H9 (cell line): Measurements from ENCODE around the gene CSRNP3. TPM values are rescaled to one million over a fixed set of nuclear protein-coding genes. Genes with fewer than 3 reads are reported as not detected.

ENCODE experiments used
- DNase-seq: peaks from one replicate; pipeline ENCODE4 v3.0.0-alpha.2; 2017
- H2AFZ ChIP-seq: one replicate; pipeline ENCODE4 v1.6.1; 2013; ENCODE audit warnings: mild to moderate bottlenecking, low read length, control low read depth, moderate library complexity
- H2AK5ac ChIP-seq: 2 replicates; pipeline ENCODE4 v1.6.1; 2013; ENCODE audit warnings: low read length, control low read depth, mixed read lengths; ENCODE audit not compliant: insufficient read length
- H2BK120ac ChIP-seq: one replicate; pipeline ENCODE4 v1.6.1; 2013; ENCODE audit warnings: low read depth, mild to moderate bottlenecking, low read length, control low read depth, inconsistent platforms; ENCODE audit not compliant: poor library complexity, severe bottlenecking
- H2BK12ac ChIP-seq: 2 replicates; pipeline ENCODE4 v1.6.1; 2013; ENCODE audit warnings: low read length, control low read depth, mixed read lengths, low read depth; ENCODE audit not compliant: insufficient read length
- H2BK15ac ChIP-seq: 2 replicates; pipeline ENCODE4 v1.6.1; 2013; ENCODE audit warnings: low read depth, low read length, control low read depth
- H2BK20ac ChIP-seq: one replicate; pipeline ENCODE4 v1.6.1; 2013; ENCODE audit warnings: low read depth, mild to moderate bottlenecking, low read length, control low read depth, inconsistent platforms; ENCODE audit not compliant: poor library complexity, severe bottlenecking
- H2BK5ac ChIP-seq: 2 replicates; pipeline ENCODE4 v1.6.1; 2013; ENCODE audit warnings: low read length, control low read depth, mixed read lengths; ENCODE audit not compliant: insufficient read length
- H3K14ac ChIP-seq: 2 replicates; pipeline ENCODE4 v1.6.1; 2013; ENCODE audit warnings: low read length, control low read depth; ENCODE audit not compliant: insufficient read depth
- H3K18ac ChIP-seq: 2 replicates; pipeline ENCODE4 v1.6.1; 2013; ENCODE audit warnings: low read depth, mild to moderate bottlenecking, mixed read lengths, low read length, control low read depth; ENCODE audit not compliant: insufficient read length
- H3K23ac ChIP-seq: 2 replicates; pipeline ENCODE4 v1.6.1; 2013; ENCODE audit warnings: low read length, control low read depth, mixed read lengths, low read depth; ENCODE audit not compliant: insufficient read length
- H3K23me2 ChIP-seq: 2 replicates; pipeline ENCODE4 v1.6.1; 2013; ENCODE audit warnings: low read depth, mild to moderate bottlenecking, mixed read lengths, low read length, control low read depth; ENCODE audit not compliant: insufficient read length, poor library complexity, severe bottlenecking
- H3K27ac ChIP-seq: 2 replicates; pipeline ENCODE4 v1.5.1; 2013; ENCODE audit warnings: low read length, control low read depth, mixed read lengths, low read depth; ENCODE audit not compliant: insufficient read length
- H3K27me3 ChIP-seq: 2 replicates; pipeline ENCODE4 v1.6.1; 2013; ENCODE audit warnings: low read length, control low read depth, inconsistent platforms; ENCODE audit not compliant: insufficient read depth
- H3K4ac ChIP-seq: 2 replicates; pipeline ENCODE4 v1.6.1; 2013; ENCODE audit warnings: low read depth, mild to moderate bottlenecking, control low read depth, inconsistent platforms, low read length, moderate library complexity
- H3K4me1 ChIP-seq: 2 replicates; pipeline ENCODE4 v1.6.1; 2013; ENCODE audit warnings: low read length, control low read depth, inconsistent platforms; ENCODE audit not compliant: insufficient read depth
- H3K4me2 ChIP-seq: 2 replicates; pipeline ENCODE4 v1.6.1; 2013; ENCODE audit warnings: low read length, control low read depth, mixed read lengths; ENCODE audit not compliant: insufficient read length, insufficient read depth
- H3K56ac ChIP-seq: 2 replicates; pipeline ENCODE4 v1.6.1; 2013; ENCODE audit warnings: low read depth, mild to moderate bottlenecking, mixed read lengths, low read length, control low read depth; ENCODE audit not compliant: insufficient read length
- H3K79me1 ChIP-seq: 2 replicates; pipeline ENCODE4 v1.6.1; 2013; ENCODE audit warnings: low read depth, mild to moderate bottlenecking, moderate library complexity, low read length, control low read depth, inconsistent platforms; ENCODE audit not compliant: insufficient read depth, poor library complexity, severe bottlenecking
- H3K79me2 ChIP-seq: 2 replicates; pipeline ENCODE4 v1.6.1; 2013; ENCODE audit warnings: low read length, control low read depth, inconsistent platforms; ENCODE audit not compliant: insufficient read depth
- H3K9ac ChIP-seq: 2 replicates; pipeline ENCODE4 v1.6.1; 2013; ENCODE audit warnings: low read length, control low read depth, mixed read lengths; ENCODE audit not compliant: insufficient read length; ENCODE audit errors: extremely low read depth
- H3K9me3 ChIP-seq: one replicate; pipeline ENCODE4 v1.6.1; 2013; ENCODE audit warnings: low read depth, low read length, inconsistent platforms; ENCODE audit not compliant: control insufficient read depth
- H3T11ph ChIP-seq: one replicate; pipeline ENCODE4 v1.6.1; 2013; ENCODE audit warnings: mild to moderate bottlenecking, low read length, control low read depth, inconsistent platforms
- H4K20me1 ChIP-seq: one replicate; pipeline ENCODE4 v1.6.1; 2013; ENCODE audit not compliant: control insufficient read depth, insufficient read length, insufficient read depth
- H4K5ac ChIP-seq: 2 replicates; pipeline ENCODE4 v1.6.1; 2013; ENCODE audit warnings: low read depth, mild to moderate bottlenecking, mixed read lengths, low read length, control low read depth; ENCODE audit not compliant: insufficient read length
- H4K8ac ChIP-seq: replicated peaks from 2 replicates; pipeline ENCODE4 v1.6.1; 2013; ENCODE audit warnings: low read length, control low read depth, mixed read lengths, low read depth; ENCODE audit not compliant: insufficient read length
- H4K91ac ChIP-seq: 2 replicates; pipeline ENCODE4 v1.6.1; 2013; ENCODE audit warnings: low read depth, mild to moderate bottlenecking, moderate library complexity, mixed read lengths, low read length, control low read depth; ENCODE audit not compliant: insufficient read length
- H3K27ac Mint-ChIP-seq, 3 experiments: 2 replicates in 2 of 3; 3 replicates in 1 of 3; pipeline ENCODE4 v1.8.0; 2020 to 2021; ENCODE audit warnings: mixed read lengths in 3 of 3, mild to moderate bottlenecking in 1 of 3, moderate library complexity in 1 of 3
- H3K27me3 Mint-ChIP-seq: 2 replicates; pipeline ENCODE4 v1.8.0; 2021; ENCODE audit warnings: low read depth, mild to moderate bottlenecking, moderate library complexity, mixed read lengths
- H3K36me3 Mint-ChIP-seq, 3 experiments: 2 replicates in 2 of 3; 3 replicates in 1 of 3; pipeline ENCODE4 v1.8.0; 2020 to 2021; ENCODE audit warnings: low read depth in 3 of 3, mixed read lengths in 3 of 3; ENCODE audit not compliant: insufficient read depth in 1 of 3
- H3K4me1 Mint-ChIP-seq, 2 experiments: 2 replicates each; pipeline ENCODE4 v1.8.0; 2020; ENCODE audit warnings: mixed read lengths in 2 of 2
- H3K4me3 Mint-ChIP-seq, 2 experiments: 2 replicates in 1 of 2; 3 replicates in 1 of 2; pipeline ENCODE4 v1.8.0; 2020 to 2021; ENCODE audit warnings: mild to moderate bottlenecking in 2 of 2, mixed read lengths in 2 of 2, moderate library complexity in 1 of 2
- H3K9me3 Mint-ChIP-seq, 2 experiments: 2 replicates in 1 of 2; 3 replicates in 1 of 2; pipeline ENCODE4 v1.8.0; 2020; ENCODE audit warnings: mild to moderate bottlenecking in 2 of 2, mixed read lengths in 2 of 2, moderate library complexity in 1 of 2
- WGBS: extraction: QIAGEN DNeasy Blood & Tissue Kit; methylation state at CpG from one replicate; pipeline ENCODE4 v1.1.7; 2013; ENCODE audit warnings: missing lambda C conversion rate, low lambda C conversion rate, mixed read lengths; ENCODE audit not compliant: insufficient read length; ENCODE audit errors: extremely low coverage; 5-methylcytosine and 5-hydroxymethylcytosine counted together
- total RNA-seq: library from RNA; stranded (reverse); gene quantifications from 2 replicates; pipeline ENCODE4 v1.2.1, GENCODE V29; 2021
- TF ChIP-seq, protein P1 (sequence below): fragments of 200-600 bp; sonication (generic); conservative IDR thresholded peaks from 3 replicates; pipeline ENCODE4 v1.8.0; 2021; ENCODE audit warnings: antibody characterized with exemption, mild to moderate bottlenecking

Gene CSRNP3
- total RNA-seq, 1 experiment from 2014 or later = 3.6 TPM

DNA sequence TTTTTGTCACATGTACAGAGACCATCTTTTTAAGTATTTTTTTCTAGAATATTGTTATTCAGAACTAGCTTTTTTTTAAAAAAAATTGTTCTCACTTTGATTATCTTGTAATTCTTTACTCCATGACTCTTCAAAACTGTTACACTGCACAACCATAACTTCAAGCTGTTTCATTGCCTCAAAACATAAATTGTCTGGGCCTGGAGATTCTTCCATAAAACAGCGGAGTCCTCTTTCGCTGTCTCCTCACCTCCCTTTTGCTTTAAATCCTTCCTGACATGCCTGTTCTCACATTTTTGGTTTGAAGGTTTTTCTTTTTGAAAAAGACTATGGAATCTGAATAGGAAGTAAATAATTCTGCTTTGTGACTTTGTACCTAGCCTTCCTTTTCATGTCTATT, 197.9 kb downstream of the CSRNP3 start:
- Histone ChIP-seq H3K4me1 (no peaks in the 10 kb centered on the region), H3K14ac (no peak overlapping the region), H3K27ac (no peak overlapping the region), H3K27me3 (no peaks in the 10 kb centered on the region), H3K9me3 (no peaks in the 10 kb centered on the region), H4K91ac (no peak overlapping the region), H3K4ac (no peak overlapping the region), H2AFZ (no peak overlapping the region), H2BK20ac (no peak overlapping the region), H3T11ph (no peak overlapping the region), H3K79me1 (no peaks in the 10 kb centered on the region), H4K5ac (no peak overlapping the region), H2BK15ac (no peak overlapping the region), H3K9ac (no peak overlapping the region), H4K20me1 (no peaks in the 10 kb centered on the region), H3K4me2 (no peak overlapping the region), H2BK120ac (no peak overlapping the region), H2BK12ac (no peak overlapping the region), H2BK5ac (no peak overlapping the region), H3K23ac (no peak overlapping the region), H2AK5ac (no peak overlapping the region), H3K23me2 (no peaks in the 10 kb centered on the region), H3K79me2 (no peaks in the 10 kb centered on the region), H3K56ac (no peak overlapping the region), H4K8ac (no peak overlapping the region), H3K18ac (no peak overlapping the region)
- H3K27me3 Mint-ChIP-seq = no peaks in the 10 kb centered on the region
- peaks cover 18 to 23% (median 21%) of the 10 kb centered on the region in 3 experiments for H3K36me3 Mint-ChIP-seq
- DNase-seq = no peak
- no peak overlapping the region for H3K27ac Mint-ChIP-seq
- H3K9me3 Mint-ChIP-seq = peaks cover 11 to 14% of the 10 kb centered on the region in 2 experiments
- TF ChIP-seq, protein P1, sequence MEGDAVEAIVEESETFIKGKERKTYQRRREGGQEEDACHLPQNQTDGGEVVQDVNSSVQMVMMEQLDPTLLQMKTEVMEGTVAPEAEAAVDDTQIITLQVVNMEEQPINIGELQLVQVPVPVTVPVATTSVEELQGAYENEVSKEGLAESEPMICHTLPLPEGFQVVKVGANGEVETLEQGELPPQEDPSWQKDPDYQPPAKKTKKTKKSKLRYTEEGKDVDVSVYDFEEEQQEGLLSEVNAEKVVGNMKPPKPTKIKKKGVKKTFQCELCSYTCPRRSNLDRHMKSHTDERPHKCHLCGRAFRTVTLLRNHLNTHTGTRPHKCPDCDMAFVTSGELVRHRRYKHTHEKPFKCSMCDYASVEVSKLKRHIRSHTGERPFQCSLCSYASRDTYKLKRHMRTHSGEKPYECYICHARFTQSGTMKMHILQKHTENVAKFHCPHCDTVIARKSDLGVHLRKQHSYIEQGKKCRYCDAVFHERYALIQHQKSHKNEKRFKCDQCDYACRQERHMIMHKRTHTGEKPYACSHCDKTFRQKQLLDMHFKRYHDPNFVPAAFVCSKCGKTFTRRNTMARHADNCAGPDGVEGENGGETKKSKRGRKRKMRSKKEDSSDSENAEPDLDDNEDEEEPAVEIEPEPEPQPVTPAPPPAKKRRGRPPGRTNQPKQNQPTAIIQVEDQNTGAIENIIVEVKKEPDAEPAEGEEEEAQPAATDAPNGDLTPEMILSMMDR = no peak
- no peak overlapping the region for H3K4me3 Mint-ChIP-seq
- WGBS = no CpG with 5 or more reads among the region's 2 CpGs
- H3K4me1 Mint-ChIP-seq = no peaks in the 10 kb centered on the region
